ENCODE measurements around the gene MPO. TPM values are rescaled to one million over a fixed set of nuclear protein-coding genes. Genes with fewer than 3 reads are reported as not detected.

The MPO gene
- total and polyA plus RNA-seq, 2 of the 4 experiments (the other 2 are of a cell fraction), result not detected

DNA sequence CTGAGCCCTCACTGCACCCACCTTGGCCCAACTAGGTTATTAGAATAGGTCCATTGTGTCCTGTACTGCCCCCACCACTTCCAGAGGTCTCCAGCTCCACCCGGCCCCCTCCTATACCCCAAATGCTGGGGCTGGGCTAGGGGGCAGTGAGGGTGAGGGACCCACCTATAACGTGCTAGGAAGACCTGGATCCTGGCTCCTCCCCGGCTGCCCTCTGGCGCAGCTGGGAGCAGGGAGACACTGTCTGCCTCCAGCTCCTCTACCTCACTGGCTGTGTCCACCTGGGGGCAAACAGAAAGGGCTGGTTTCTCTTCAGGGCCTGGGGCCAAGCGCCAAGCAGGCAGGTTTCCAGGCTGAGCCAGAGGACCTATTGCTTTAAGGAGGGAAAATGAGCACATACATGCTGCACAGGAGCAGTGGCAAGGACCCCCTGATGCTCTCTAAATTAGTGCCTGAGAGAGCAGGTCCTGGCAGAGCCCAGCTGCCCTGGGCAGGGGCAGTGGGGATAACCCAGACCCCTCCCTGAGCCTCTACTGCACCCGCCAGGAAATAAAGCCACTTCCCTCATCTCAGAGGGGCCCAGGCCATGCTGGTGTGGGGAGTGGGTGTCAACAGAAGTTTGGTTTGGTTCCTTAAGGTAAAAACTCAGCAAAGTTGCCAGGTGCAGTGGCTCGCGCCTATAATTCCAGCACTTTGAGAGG lies 35.7 kb upstream of the MPO start:
- ChIA-PET POLR2A (ENCODE audit: unreplicated experiment) (no interaction called here), CTCF (interaction anchor here (1.0 to 1.7 kb wide), 4 partner anchors 24 to 72 kb away, joined by 3 to 6 read pairs (median 4); no protein-coding TSS in a partner anchor)
- no peaks in the 10 kb centered on the region for H3K4me1 ChIP-seq (ENCODE audit: control insufficient read depth, insufficient read depth, low read length)
- no peak overlapping the region for H4K91ac ChIP-seq (ENCODE audit: insufficient read depth, low read depth, low read length)
- H4K8ac ChIP-seq (ENCODE audit: low read depth in 2 of 2, low read length in 2 of 2), result no peak overlapping the region
- no peak overlapping the region for H3K18ac ChIP-seq (ENCODE audit: low read depth, low read length)
- ATAC-seq (ENCODE audit: low read depth) (no peak), DNase-seq (no peak)
- BruUV-seq (replicated peaks), result no TSS peak
- H3K36me3 ChIP-seq (ENCODE audit: control insufficient read depth, insufficient read depth, low read length), result no peaks in the 10 kb centered on the region
- no peak overlapping the region for H2AK9ac ChIP-seq (replicated peaks; ENCODE audit: low read depth, low read length, poor library complexity)
- H3K56ac ChIP-seq (ENCODE audit: extremely low read depth, insufficient read depth, low read length), result no peak overlapping the region
- H3K4me2 ChIP-seq (ENCODE audit: low read depth, low read length), result no peak overlapping the region
- H2AFZ ChIP-seq (replicated peaks; ENCODE audit: low read length, poor library complexity), result no peak overlapping the region
- no peaks in the 10 kb centered on the region for H3K9me3 ChIP-seq (ENCODE audit: control insufficient read depth, insufficient read depth, low read length)
- in situ Hi-C loops (cut with MboI; ENCODE audit: low sequenced_read_pairs), result loop anchor here (5.0 kb wide), 2 partner anchors 101 to 131 kb away; partner anchors contain the start of gene RNF43
- H3K27me3 ChIP-seq (ENCODE audit: control insufficient read depth, insufficient read depth, low read length), result no peaks in the 10 kb centered on the region
- no peak overlapping the region for H3K14ac ChIP-seq (replicated peaks; ENCODE audit: low read depth, low read length)
- H2BK5ac ChIP-seq (ENCODE audit: low read depth, low read length, poor library complexity, severe bottlenecking), result no peak overlapping the region
- H3K79me1 ChIP-seq (ENCODE audit: low read depth in 1 of 2, low read length in 2 of 2), result no peaks in the 10 kb centered on the region
- H3K27ac ChIP-seq (ENCODE audit: insufficient read depth, low read length), result no peak overlapping the region
- H4K5ac ChIP-seq (ENCODE audit: low read depth, low read length), result no peak overlapping the region
- no peak for TF ChIP-seq MAZ (IDR thresholded peaks at IDR 0.05; ENCODE audit: borderline replicate concordance, low read depth, low read length)
- no peak for TF ChIP-seq FOS (IDR thresholded peaks at IDR 0.05; ENCODE audit: low read depth, low read length)
- TF ChIP-seq RFX5 (IDR thresholded peaks at IDR 0.05; ENCODE audit: low read depth, low read length), result no peak
- no peak for TF ChIP-seq NFE2L2 (IDR thresholded peaks at IDR 0.05; ENCODE audit: low read depth, low read length)
- TF ChIP-seq, protein P1, sequence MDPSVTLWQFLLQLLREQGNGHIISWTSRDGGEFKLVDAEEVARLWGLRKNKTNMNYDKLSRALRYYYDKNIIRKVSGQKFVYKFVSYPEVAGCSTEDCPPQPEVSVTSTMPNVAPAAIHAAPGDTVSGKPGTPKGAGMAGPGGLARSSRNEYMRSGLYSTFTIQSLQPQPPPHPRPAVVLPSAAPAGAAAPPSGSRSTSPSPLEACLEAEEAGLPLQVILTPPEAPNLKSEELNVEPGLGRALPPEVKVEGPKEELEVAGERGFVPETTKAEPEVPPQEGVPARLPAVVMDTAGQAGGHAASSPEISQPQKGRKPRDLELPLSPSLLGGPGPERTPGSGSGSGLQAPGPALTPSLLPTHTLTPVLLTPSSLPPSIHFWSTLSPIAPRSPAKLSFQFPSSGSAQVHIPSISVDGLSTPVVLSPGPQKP (IDR thresholded peaks at IDR 0.05; ENCODE audit: borderline replicate concordance, low read depth, low read length), result no peak
- TF ChIP-seq RAD21 (IDR thresholded peaks at IDR 0.05; ENCODE audit: low read length), result no peak
- TF ChIP-seq, protein P2, sequence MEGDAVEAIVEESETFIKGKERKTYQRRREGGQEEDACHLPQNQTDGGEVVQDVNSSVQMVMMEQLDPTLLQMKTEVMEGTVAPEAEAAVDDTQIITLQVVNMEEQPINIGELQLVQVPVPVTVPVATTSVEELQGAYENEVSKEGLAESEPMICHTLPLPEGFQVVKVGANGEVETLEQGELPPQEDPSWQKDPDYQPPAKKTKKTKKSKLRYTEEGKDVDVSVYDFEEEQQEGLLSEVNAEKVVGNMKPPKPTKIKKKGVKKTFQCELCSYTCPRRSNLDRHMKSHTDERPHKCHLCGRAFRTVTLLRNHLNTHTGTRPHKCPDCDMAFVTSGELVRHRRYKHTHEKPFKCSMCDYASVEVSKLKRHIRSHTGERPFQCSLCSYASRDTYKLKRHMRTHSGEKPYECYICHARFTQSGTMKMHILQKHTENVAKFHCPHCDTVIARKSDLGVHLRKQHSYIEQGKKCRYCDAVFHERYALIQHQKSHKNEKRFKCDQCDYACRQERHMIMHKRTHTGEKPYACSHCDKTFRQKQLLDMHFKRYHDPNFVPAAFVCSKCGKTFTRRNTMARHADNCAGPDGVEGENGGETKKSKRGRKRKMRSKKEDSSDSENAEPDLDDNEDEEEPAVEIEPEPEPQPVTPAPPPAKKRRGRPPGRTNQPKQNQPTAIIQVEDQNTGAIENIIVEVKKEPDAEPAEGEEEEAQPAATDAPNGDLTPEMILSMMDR (conservative IDR thresholded peaks at IDR 0.05; ENCODE audit: low read depth, low read length), result no peak
- no peak for TF ChIP-seq CHD1 (IDR thresholded peaks at IDR 0.05; ENCODE audit: low read depth, low read length)
- no peak for TF ChIP-seq SMC3 (IDR thresholded peaks at IDR 0.05; ENCODE audit: low read depth, low read length)
- no peak for TF ChIP-seq MAFK (IDR thresholded peaks at IDR 0.05; ENCODE audit: low read depth, low read length)
- intact Hi-C loops (cut with micrococcal nuclease), result loop anchor here (2.0 kb wide), 1 partner anchor 36 kb away; the partner anchor contains the start of gene SUPT4H1
- no peak overlapping the region for H2BK20ac ChIP-seq (ENCODE audit: low read depth, low read length)
- H2AK5ac ChIP-seq (ENCODE audit: low read depth, low read length), result no peak overlapping the region
- no peak overlapping the region for H3K9ac ChIP-seq (ENCODE audit: low read depth, low read length)
- H2BK15ac ChIP-seq (ENCODE audit: low read depth, low read length), result no peak overlapping the region
- H3K4ac ChIP-seq (ENCODE audit: low read depth, low read length), result no peak overlapping the region
- dilution Hi-C loops (cut with HindIII; ENCODE audit: low sequenced_read_pairs, unreplicated experiment), result no loop called here
- no peaks in the 10 kb centered on the region for H4K20me1 ChIP-seq (ENCODE audit: insufficient read depth, low read length)
- no peaks in the 10 kb centered on the region for H3K9me1 ChIP-seq (ENCODE audit: insufficient read depth, low read length)
- no peak overlapping the region for H2BK120ac ChIP-seq (ENCODE audit: low read depth, low read length)
- no peak overlapping the region for H3K23ac ChIP-seq (ENCODE audit: low read depth, low read length)
- WGBS, 2 experiments (ENCODE audit: extremely low coverage in 2 of 2, insufficient read length in 1 of 2), result no CpG with 5 or more reads among the region's 8 CpGs
- H3K4me3 ChIP-seq (ENCODE audit: insufficient read depth, low read depth, low read length), result no peak overlapping the region
